IMR-90 (cell line): ENCODE data around the gene UBASH3B. TPM values are rescaled to one million over a fixed set of nuclear protein-coding genes. Genes with fewer than 3 reads are reported as not detected.
A peak's percentile ranks its signal among the peaks of the same experiment; 100 is the strongest.

Experiments
- ATAC-seq: fragments of 200-7000 bp; cut with Tn5 transposase; 2 replicates; pipeline ENCODE4 v1.9.1; 2020; ENCODE audit warnings: low read depth, mild to moderate bottlenecking, moderate library complexity
- BruUV-seq: library from RNA; stranded (reverse); fragments of 400-500 nt; replicated peaks from 2 replicates; lab custom pipeline; 2021; lab: Mats Ljungman, UMichigan
- CTCF ChIA-PET: fragments of 300-600 bp; formaldehyde crosslinking; extraction: SDS; loops from one replicate; lab custom pipeline; 2021; ENCODE audit warnings: antibody characterized with exemption; lab: Yijun Ruan, JAX
- POLR2A ChIA-PET: fragments of 300-600 bp; sonication (Branson Sonifier 250); formaldehyde crosslinking; loops from one replicate; lab custom pipeline; 2022; ENCODE audit warnings: antibody characterized with exemption; ENCODE audit not compliant: unreplicated experiment; lab: Charles Lee
- DNase-seq: peaks from one replicate; pipeline ENCODE4 v3.0.0; 2013
- H2AFZ ChIP-seq: replicated peaks from 2 replicates; pipeline ENCODE3; 2013; ENCODE audit warnings: low read length, mild to moderate bottlenecking; ENCODE audit not compliant: poor library complexity
- H2AK5ac ChIP-seq: 2 replicates; pipeline ENCODE4 v1.6.1; 2013; ENCODE audit warnings: low read depth, low read length, inconsistent platforms
- H2AK9ac ChIP-seq: replicated peaks from 2 replicates; pipeline ENCODE3; 2013; ENCODE audit warnings: mild to moderate bottlenecking, low read depth, low read length, moderate library complexity; ENCODE audit not compliant: poor library complexity
- H2BK120ac ChIP-seq: 2 replicates; pipeline ENCODE4 v1.6.1; 2013; ENCODE audit warnings: low read depth, low read length, inconsistent platforms
- H2BK15ac ChIP-seq: 3 replicates; pipeline ENCODE4 v1.6.1; 2013; ENCODE audit warnings: low read depth, low read length, inconsistent platforms
- H2BK20ac ChIP-seq: 2 replicates; pipeline ENCODE4 v1.6.1; 2013; ENCODE audit warnings: low read depth, mild to moderate bottlenecking, inconsistent platforms, low read length, moderate library complexity
- H2BK5ac ChIP-seq: 2 replicates; pipeline ENCODE4 v1.6.1; 2013; ENCODE audit warnings: mild to moderate bottlenecking, low read depth, low read length, inconsistent platforms; ENCODE audit not compliant: poor library complexity, severe bottlenecking
- H3K14ac ChIP-seq: replicated peaks from 2 replicates; pipeline ENCODE4 v1.6.1; 2013; ENCODE audit warnings: low read depth, low read length, inconsistent platforms
- H3K18ac ChIP-seq: 2 replicates; pipeline ENCODE4 v1.6.1; 2013; ENCODE audit warnings: low read depth, low read length, control low read depth
- H3K23ac ChIP-seq: 2 replicates; pipeline ENCODE4 v1.6.1; 2013; ENCODE audit warnings: low read depth, low read length, inconsistent platforms
- H3K27ac ChIP-seq: 2 replicates; pipeline ENCODE4 v1.5.1; 2013; ENCODE audit warnings: mild to moderate bottlenecking, control low read depth, low read length; ENCODE audit not compliant: insufficient read depth
- H3K27me3 ChIP-seq: 2 replicates; pipeline ENCODE4 v1.6.1; 2013; ENCODE audit warnings: low read length; ENCODE audit not compliant: control insufficient read depth, insufficient read depth
- H3K36me3 ChIP-seq: 2 replicates; pipeline ENCODE4 v1.6.1; 2013; ENCODE audit warnings: low read length, mixed read lengths; ENCODE audit not compliant: control insufficient read depth, insufficient read depth
- H3K4ac ChIP-seq: 2 replicates; pipeline ENCODE4 v1.6.1; 2013; ENCODE audit warnings: low read depth, low read length, inconsistent platforms
- H3K4me1 ChIP-seq: 2 replicates; pipeline ENCODE4 v1.6.1; 2013; ENCODE audit warnings: low read length, mixed read lengths; ENCODE audit not compliant: control insufficient read depth, insufficient read depth
- H3K4me2 ChIP-seq: 2 replicates; pipeline ENCODE4 v1.6.1; 2013; ENCODE audit warnings: low read depth, mild to moderate bottlenecking, control low read depth, low read length, moderate library complexity
- H3K4me3 ChIP-seq: 2 replicates; pipeline ENCODE4 v1.5.1; 2013; ENCODE audit warnings: low read depth, mild to moderate bottlenecking, control low read depth, low read length, moderate library complexity; ENCODE audit not compliant: insufficient read depth
- H3K56ac ChIP-seq: 2 replicates; pipeline ENCODE4 v1.6.1; 2013; ENCODE audit warnings: low read length, inconsistent platforms; ENCODE audit not compliant: insufficient read depth; ENCODE audit errors: extremely low read depth
- H3K79me1 ChIP-seq, 2 experiments: 2 replicates each; pipeline ENCODE4 v1.6.1; 2013; ENCODE audit warnings: low read length in 2 of 2, inconsistent platforms in 1 of 2, low read depth in 1 of 2
- H3K9ac ChIP-seq: 2 replicates; pipeline ENCODE4 v1.6.1; 2013; ENCODE audit warnings: low read depth, low read length, control low read depth
- H3K9me1 ChIP-seq: 2 replicates; pipeline ENCODE4 v1.6.1; 2013; ENCODE audit warnings: low read length, inconsistent platforms; ENCODE audit not compliant: insufficient read depth
- H3K9me3 ChIP-seq: 2 replicates; pipeline ENCODE4 v1.6.1; 2013; ENCODE audit warnings: low read length; ENCODE audit not compliant: control insufficient read depth, insufficient read depth
- H4K20me1 ChIP-seq: 2 replicates; pipeline ENCODE4 v1.6.1; 2013; ENCODE audit warnings: low read length, inconsistent platforms; ENCODE audit not compliant: insufficient read depth
- H4K5ac ChIP-seq: 2 replicates; pipeline ENCODE4 v1.6.1; 2013; ENCODE audit warnings: mild to moderate bottlenecking, low read depth, low read length, control low read depth
- H4K8ac ChIP-seq, 2 experiments: 2 replicates each; pipeline ENCODE4 v1.6.1; 2013; ENCODE audit warnings: low read depth in 2 of 2, low read length in 2 of 2, control low read depth in 1 of 2, inconsistent platforms in 1 of 2
- H4K91ac ChIP-seq: 2 replicates; pipeline ENCODE4 v1.6.1; 2013; ENCODE audit warnings: low read depth, low read length, inconsistent platforms; ENCODE audit not compliant: insufficient read depth
- MAZ ChIP-seq: IDR thresholded peaks from 2 replicates; pipeline ENCODE4 v1.6.1; 2012; ENCODE audit warnings: low read depth, mild to moderate bottlenecking, low read length, improper control_type of control experiment, moderate library complexity, borderline replicate concordance
- POLR2A ChIP-seq: IDR thresholded peaks from 2 replicates; pipeline ENCODE4 v1.6.1; 2012; ENCODE audit warnings: mild to moderate bottlenecking, low read depth, low read length
- RFX5 ChIP-seq: IDR thresholded peaks from 2 replicates; pipeline ENCODE4 v1.8.0; 2012; ENCODE audit warnings: low read depth, mild to moderate bottlenecking, low read length, moderate library complexity
- WGBS, 2 experiments: methylation state at CpG; one replicate each; pipeline versions ENCODE4 v1.1.5 to v1.1.7; 2013; ENCODE audit warnings: missing lambda C conversion rate in 2 of 2; ENCODE audit not compliant: insufficient read length in 1 of 2; ENCODE audit errors: extremely low coverage in 2 of 2; 5-methylcytosine and 5-hydroxymethylcytosine counted together
- dilution Hi-C: fragments of 300-500 bp; cut with HindIII; formaldehyde crosslinking; loops from one replicate; pipeline ENCODE4 v1.14.3; 2018; ENCODE audit warnings: low sequenced_read_pairs; ENCODE audit not compliant: unreplicated experiment
- in situ Hi-C: fragments of 300-500 bp; cut with MboI; formaldehyde crosslinking; loops from 3 replicates; pipeline ENCODE4 v1.14.3; 2019; ENCODE audit warnings: low sequenced_read_pairs, inconsistent platforms, mixed read lengths
- intact Hi-C: fragments of 100-400 bp; cut with micrococcal nuclease; formaldehyde crosslinking; loops from 2 replicates; pipeline ENCODE4 v1.10.0; 2022
- polyA plus RNA-seq, 3 experiments: library from polyadenylated mRNA; depleted of rRNA; stranded (reverse); fragments of >200 nt; gene quantifications; 2 replicates each; pipeline ENCODE4 v1.2.3, GENCODE V29; 2012; ENCODE audit warnings: low replicate concordance in 1 of 3
- total RNA-seq: library from RNA; depleted of rRNA; stranded (reverse); fragments of >200 nt; gene quantifications from 2 replicates; pipeline ENCODE4 v1.2.3, GENCODE V29; 2012
- TF ChIP-seq, protein P1 (sequence below): fragments of 150-350 bp; IDR thresholded peaks from 2 replicates; pipeline ENCODE4 v1.6.1; 2016; ENCODE audit warnings: low read depth, mild to moderate bottlenecking, low read length, moderate library complexity, borderline replicate concordance

The UBASH3B gene
- total and polyA plus RNA-seq, 2 of the 4 experiments (the other 2 are of a cell fraction): 27.2 to 48.0 TPM

DNA sequence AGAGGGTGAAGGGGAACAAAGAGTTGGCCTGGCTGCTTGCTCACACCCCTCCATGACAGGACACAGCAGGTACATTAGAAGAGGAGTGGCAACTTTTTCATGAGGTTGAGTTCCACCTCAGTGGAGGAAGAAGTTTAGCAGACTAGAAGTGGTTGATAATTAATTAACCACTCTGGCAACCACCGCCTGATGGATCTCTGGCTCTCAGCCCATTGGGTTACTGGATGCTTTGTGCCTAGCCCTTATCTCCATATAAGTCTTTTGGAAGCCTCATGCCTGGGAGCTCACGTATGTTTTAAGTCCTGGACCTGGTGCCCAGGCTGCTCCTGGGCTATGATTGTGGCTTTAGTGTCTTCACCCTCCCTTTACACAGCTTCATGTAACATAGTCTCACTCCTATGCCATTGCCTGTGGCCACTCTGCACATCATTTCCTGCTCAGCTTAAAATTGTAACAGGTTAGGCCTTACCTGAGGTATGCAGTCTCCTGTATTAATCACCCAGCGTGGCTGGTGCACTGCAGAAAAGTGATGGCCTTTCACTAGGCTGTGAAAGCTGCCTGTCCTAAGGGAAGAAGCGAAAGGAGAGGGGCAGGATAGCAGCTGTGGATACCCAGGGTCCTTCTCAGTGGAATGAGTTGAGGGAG, 110.1 kb downstream of the UBASH3B start:
- Histone ChIP-seq H3K9ac (no peak overlapping the region), H2BK15ac (no peak overlapping the region), H3K9me3 (no peaks in the 10 kb centered on the region), H3K56ac (no peak overlapping the region), H3K27me3 (no peaks in the 10 kb centered on the region), H3K36me3 (no peaks in the 10 kb centered on the region), H3K18ac (no peak overlapping the region), H3K4me2 (no peak overlapping the region), H3K4ac (no peak overlapping the region), H4K8ac (no peak overlapping the region), H3K23ac (no peak overlapping the region), H3K27ac (no peak overlapping the region), H2BK120ac (no peak overlapping the region), H3K4me1 (0 out of 2 replicates have a peak, but pooled peaks cover 2% of the 10 kb centered on the region), H2AK5ac (no peak overlapping the region), H2AFZ (no peak overlapping the region), H2BK5ac (no peak overlapping the region), H3K14ac (no peak overlapping the region), H2AK9ac (peak overlapping the region; percentile 40), H4K20me1 (peaks cover 8% of the 10 kb centered on the region), H2BK20ac (no peak overlapping the region), H3K79me1 (peaks cover 24 to 66% of the 10 kb centered on the region in 2 experiments), H3K4me3 (no peak overlapping the region), H4K91ac (no peak overlapping the region), H4K5ac (no peak overlapping the region), H3K9me1 (peaks cover 12% of the 10 kb centered on the region; the same call in 1 of the 2 replicates)
- dilution Hi-C loops (no loop called here), intact Hi-C loops (no loop called here), in situ Hi-C loops (no loop called here)
- WGBS, 2 experiments: no CpG with 5 or more reads among the region's 4 CpGs
- ChIA-PET POLR2A (no interaction called here), CTCF (no interaction called here)
- ATAC-seq (no peak), DNase-seq (no peak)
- TF ChIP-seq MAZ (no peak), POLR2A (no peak), RFX5 (no peak)
- TF ChIP-seq, protein P1, sequence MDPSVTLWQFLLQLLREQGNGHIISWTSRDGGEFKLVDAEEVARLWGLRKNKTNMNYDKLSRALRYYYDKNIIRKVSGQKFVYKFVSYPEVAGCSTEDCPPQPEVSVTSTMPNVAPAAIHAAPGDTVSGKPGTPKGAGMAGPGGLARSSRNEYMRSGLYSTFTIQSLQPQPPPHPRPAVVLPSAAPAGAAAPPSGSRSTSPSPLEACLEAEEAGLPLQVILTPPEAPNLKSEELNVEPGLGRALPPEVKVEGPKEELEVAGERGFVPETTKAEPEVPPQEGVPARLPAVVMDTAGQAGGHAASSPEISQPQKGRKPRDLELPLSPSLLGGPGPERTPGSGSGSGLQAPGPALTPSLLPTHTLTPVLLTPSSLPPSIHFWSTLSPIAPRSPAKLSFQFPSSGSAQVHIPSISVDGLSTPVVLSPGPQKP: no peak
- BruUV-seq: no TSS peak
